HG03571 (cell line): ENCODE data around the gene SH3RF2.
"Not testable (repeated sequence)": the region's sequence is repeated elsewhere in the genome, so short reads cannot be mapped to it uniquely, and the experiment has no call there.

Source experiments
- ATAC-seq: cut with Tn5 transposase; IDR thresholded peaks from one replicate; pipeline ENCODE4 v1.9.1; 2021; ENCODE audit not compliant: unreplicated experiment

Gene SH3RF2

DNA sequence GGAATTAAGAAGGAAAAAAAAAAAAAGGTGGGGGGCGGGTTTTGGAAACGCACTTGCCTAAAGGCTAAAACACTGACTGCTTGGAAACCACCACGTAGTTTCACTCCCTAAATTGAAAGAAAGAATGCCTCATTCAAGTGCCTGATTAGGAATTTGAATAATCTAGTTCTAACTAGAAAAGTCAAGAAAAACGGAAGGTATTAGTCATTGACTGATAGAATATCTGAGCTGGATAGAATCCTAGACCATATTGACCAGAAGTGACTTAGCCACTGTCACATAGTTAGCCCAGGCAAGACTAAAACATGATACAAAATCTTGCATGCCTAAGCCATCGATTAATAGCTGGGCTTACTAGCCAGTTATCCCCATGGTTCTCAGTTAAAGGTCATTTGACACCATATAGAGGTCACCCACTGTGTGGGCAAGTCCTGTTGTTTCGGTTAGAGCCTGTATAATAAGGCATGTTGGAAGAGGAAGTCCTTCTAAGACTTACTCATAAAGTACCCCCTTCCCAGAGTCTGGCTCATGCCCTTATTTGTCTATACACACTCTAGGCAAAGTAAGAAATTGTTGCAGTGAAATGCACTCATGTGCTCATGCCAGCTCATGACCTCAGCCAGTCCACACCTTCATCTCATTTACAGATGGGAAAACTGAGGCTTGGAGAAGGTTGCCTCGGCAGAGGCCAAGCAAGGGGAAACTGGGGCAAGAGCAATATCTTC is 40.2 kb downstream of the SH3RF2 start:
- ATAC-seq = peak; percentile 73

GRCh38 chr5:145978171-145978570 is 41.8 kb downstream of the SH3RF2 start:
- ATAC-seq = no peak

DNA sequence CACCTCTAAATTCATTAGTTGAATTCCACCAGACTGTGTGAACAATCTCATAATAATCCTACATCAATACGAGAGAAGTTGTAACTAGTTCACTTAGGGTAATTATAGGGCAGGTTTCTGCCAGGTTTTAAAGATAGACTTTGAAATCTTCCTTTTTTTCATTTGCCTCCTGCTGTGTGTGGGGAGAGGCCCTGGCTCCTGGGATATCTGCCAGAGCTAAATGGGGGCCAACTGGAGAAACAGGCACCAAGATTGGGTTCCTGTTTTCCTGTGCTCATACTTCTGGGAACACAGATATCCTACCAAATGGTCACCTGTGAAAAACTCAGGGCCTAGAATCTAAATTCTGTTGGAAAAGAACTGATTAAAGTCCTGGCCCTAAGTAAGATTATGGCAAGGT is 42.3 kb downstream of the SH3RF2 start:
- ATAC-seq = no peak

GRCh38 chr5:145979270-145980223 is 43.2 kb downstream of the SH3RF2 start:
- no peak for ATAC-seq

DNA sequence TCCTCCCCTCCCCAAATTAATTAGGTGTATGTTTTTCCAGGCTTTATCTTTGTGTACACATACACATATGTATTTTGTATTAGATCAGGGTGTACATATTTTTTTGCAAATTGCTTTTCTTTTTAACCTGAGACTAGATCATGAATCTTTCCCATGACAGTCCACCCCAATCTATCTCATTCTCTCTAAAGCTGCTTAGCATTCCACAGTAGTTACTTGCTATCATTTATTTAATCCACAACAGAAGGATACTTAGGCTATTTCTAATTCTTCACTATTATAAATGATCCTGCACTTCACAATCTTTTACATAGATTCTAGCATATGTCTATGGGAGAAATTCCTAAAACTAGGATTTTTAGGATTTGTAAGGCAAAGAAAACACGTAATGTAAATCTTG is 43.9 kb downstream of the SH3RF2 start:
- no peak for ATAC-seq

DNA sequence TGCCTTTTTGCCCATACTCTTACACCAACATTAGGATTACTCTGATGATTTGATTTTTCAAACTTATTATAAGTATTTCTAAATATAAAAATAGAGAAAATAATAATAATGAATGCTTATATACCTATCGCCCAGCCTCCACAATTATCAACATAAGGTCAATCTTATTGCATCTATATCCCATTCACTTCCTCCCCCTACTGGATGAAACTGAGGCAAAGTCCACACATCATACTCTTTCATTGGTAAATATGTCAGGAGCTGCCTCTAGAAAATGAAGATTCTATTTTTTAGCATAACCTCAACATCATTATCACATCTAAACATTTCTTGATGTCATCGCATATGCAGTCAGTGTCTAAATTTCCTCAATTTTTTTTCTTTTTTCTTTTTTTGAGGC is 44.3 kb downstream of the SH3RF2 start:
- ATAC-seq = no peak

GRCh38 chr5:145981589-145982571 is 45.5 kb downstream of the SH3RF2 start:
- ATAC-seq = no peak

- ATAC-seq = no peak
These were observed 46.4 kb downstream of the SH3RF2 start for GRCh38 chr5:145982572-145983318.

- no peak for ATAC-seq
These were observed 47.1 kb downstream of the SH3RF2 start for GRCh38 chr5:145983446-145983845.

DNA sequence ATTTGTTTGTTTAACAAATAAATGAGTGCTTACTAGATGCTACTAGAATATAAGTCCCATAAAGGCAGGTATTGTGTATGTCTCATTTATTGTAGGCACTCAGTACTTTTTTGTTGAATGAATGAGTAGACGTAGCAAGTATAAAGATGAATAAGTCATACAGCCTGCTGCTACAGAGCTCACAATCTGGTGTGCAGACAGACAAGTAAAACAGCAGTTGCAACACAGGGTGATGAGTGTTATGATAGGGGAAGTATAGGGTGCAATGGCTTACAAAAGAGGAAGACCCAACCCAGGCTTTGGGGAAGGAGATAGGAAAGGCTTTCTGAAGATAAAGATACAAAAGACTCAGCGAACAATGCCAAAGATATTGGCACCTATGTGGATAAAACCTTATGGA is 47.7 kb downstream of the SH3RF2 start:
- no peak for ATAC-seq

DNA sequence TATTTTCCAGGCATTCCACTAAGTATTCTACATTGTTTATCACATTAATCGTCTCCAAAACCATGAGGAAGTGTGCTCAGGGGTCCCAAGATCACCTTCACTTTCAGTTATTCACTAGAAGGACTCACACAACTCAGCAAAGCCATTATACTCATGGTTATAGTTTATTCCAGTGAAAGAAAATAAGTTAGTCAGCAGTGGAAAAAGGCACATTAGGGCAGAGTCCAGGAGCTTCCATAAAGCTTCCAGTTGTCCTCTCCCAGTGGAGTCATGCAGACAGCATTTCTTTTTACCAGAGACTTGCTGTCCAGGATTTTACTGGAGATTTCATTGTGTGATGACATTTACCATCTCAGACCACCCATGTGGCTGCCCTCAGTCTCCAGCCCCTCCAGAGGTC is 51.5 kb downstream of the SH3RF2 start:
- no peak for ATAC-seq

DNA sequence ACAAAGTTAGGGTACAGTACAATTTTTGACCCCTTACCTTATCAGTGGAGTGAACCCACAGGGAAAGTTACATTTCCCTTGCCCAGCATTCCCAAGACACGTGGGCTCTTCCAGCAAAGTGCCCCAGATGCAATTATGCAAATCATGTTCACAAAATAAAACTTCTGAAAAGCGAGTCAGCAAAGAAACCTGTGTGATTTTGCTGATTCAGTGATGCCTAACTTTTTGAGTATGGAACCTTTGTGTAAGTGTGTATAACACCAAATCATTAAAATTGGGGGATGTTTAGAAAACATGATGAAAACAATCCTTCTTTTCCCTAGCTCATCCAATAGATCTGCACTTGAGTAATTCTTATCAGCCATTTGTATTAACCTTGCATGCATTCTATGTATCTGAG is 52.6 kb downstream of the SH3RF2 start:
- no peak for ATAC-seq

GRCh38 chr5:145989428-145989827 is 53.0 kb downstream of the SH3RF2 start:
- no peak for ATAC-seq

DNA sequence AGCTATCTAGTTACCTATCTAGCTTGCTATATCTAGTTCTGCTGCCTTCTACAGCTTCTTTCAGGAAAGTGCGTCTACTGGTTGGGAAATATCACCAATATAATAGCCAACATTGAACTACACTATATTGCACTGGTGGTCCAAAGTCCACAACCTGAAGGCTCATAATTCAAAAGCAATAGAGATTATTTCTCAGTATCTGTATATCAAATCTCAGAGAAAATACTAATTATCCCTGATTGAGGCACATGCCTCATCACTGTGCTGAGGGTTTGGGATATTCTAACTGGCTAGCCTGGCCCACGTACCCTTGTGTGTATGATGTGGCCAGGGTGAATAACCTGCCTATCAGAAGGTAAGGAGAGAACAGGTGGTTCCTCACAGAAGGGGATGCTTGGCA is 53.8 kb downstream of the SH3RF2 start:
- ATAC-seq = no peak

GRCh38 chr5:145991044-145991575 is 54.7 kb downstream of the SH3RF2 start:
- ATAC-seq = no peak

DNA sequence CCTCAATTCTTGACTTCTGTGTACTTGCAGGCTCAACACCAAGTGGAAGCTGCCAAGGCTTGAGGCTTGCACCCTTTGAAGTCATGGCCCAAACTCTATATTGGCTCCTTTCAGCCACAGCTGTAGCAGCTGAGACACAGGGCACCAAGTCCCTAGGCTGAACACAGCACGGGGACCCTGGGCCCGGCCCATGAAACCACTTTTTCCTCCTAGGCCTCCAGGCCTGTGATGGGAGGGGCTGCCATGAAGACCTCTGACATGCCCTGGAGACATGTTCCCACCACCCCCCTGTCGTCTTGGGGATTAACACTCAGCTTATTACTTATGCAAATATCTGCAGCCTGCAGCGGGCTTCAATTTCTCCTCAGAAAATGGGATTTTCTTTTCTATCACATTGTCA is 57.2 kb downstream of the SH3RF2 start:
- ATAC-seq = not testable (repeated sequence)

DNA sequence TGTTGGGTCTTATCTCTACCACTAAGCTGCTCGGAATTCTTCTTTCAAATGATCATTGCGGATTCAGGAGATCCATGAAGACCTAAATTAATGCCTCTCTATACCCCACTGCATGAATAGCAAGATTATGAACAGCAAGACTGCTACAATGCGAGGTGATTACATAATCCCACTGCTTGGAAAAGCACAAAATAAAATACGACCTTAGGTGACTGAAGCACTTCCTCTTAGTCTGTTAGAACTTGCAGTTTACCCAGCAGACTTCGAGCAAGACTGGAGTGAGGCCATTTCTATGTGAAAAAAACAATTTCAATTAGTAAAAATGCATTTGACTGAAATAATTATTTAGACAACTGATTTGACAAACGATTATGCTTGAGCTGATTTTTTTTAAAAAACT is 59.8 kb downstream of the SH3RF2 start:
- no peak for ATAC-seq

DNA sequence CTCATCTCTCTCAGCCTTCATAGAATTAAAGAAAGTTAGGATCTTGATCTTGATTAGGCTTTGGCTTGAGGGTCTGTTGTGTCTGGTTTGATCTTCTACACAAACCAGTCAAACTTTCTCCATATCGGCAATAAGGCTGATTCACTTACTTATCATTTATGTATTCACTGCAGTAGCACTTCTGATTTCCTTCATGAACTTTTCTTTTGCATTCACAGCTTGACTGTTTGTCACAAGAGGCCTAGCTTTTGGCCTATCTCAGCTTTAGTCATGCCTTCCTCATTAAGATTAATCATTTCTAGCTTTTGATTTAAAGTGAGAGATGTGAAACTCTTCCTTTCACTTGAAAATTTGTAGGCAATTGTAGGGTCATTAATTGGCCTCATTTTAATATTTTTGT is 62.8 kb downstream of the SH3RF2 start:
- no peak for ATAC-seq

DNA sequence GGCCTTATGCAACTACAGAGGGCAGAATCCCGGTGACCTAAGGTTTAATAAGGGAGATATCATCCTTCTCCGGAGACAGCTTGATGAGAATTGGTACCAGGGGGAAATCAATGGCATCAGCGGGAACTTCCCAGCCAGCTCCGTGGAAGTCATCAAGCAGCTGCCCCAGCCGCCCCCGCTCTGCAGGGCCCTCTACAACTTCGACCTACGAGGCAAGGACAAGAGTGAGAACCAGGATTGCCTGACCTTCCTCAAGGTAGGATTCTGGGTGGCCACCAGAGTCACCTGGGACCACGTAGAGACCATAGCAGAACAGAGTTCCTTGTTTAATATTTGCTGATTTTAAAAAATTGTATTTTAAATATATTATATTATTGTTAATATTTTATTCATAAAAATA is 63.7 kb downstream of the SH3RF2 start:
- no peak for ATAC-seq

GRCh38 chr5:146001544-146002190 is 65.3 kb downstream of the SH3RF2 start:
- ATAC-seq = no peak
